H9 (cell line): Measurements from ENCODE around the gene AP4S1. TPM values are rescaled to one million over a fixed set of nuclear protein-coding genes. Genes with fewer than 3 reads are reported as not detected.

Experiments used
- DNase-seq: peaks from one replicate; pipeline ENCODE4 v3.0.0-alpha.2; 2017
- H2AFZ ChIP-seq: one replicate; pipeline ENCODE4 v1.6.1; 2013; ENCODE audit warnings: mild to moderate bottlenecking, low read length, control low read depth, moderate library complexity
- H2AK5ac ChIP-seq: 2 replicates; pipeline ENCODE4 v1.6.1; 2013; ENCODE audit warnings: low read length, control low read depth, mixed read lengths; ENCODE audit not compliant: insufficient read length
- H2BK120ac ChIP-seq: one replicate; pipeline ENCODE4 v1.6.1; 2013; ENCODE audit warnings: low read depth, mild to moderate bottlenecking, low read length, control low read depth, inconsistent platforms; ENCODE audit not compliant: poor library complexity, severe bottlenecking
- H2BK12ac ChIP-seq: 2 replicates; pipeline ENCODE4 v1.6.1; 2013; ENCODE audit warnings: low read length, control low read depth, mixed read lengths, low read depth; ENCODE audit not compliant: insufficient read length
- H2BK15ac ChIP-seq: 2 replicates; pipeline ENCODE4 v1.6.1; 2013; ENCODE audit warnings: low read depth, low read length, control low read depth
- H2BK20ac ChIP-seq: one replicate; pipeline ENCODE4 v1.6.1; 2013; ENCODE audit warnings: low read depth, mild to moderate bottlenecking, low read length, control low read depth, inconsistent platforms; ENCODE audit not compliant: poor library complexity, severe bottlenecking
- H2BK5ac ChIP-seq: 2 replicates; pipeline ENCODE4 v1.6.1; 2013; ENCODE audit warnings: low read length, control low read depth, mixed read lengths; ENCODE audit not compliant: insufficient read length
- H3K14ac ChIP-seq: 2 replicates; pipeline ENCODE4 v1.6.1; 2013; ENCODE audit warnings: low read length, control low read depth; ENCODE audit not compliant: insufficient read depth
- H3K18ac ChIP-seq: 2 replicates; pipeline ENCODE4 v1.6.1; 2013; ENCODE audit warnings: low read depth, mild to moderate bottlenecking, mixed read lengths, low read length, control low read depth; ENCODE audit not compliant: insufficient read length
- H3K23ac ChIP-seq: 2 replicates; pipeline ENCODE4 v1.6.1; 2013; ENCODE audit warnings: low read length, control low read depth, mixed read lengths, low read depth; ENCODE audit not compliant: insufficient read length
- H3K23me2 ChIP-seq: 2 replicates; pipeline ENCODE4 v1.6.1; 2013; ENCODE audit warnings: low read depth, mild to moderate bottlenecking, mixed read lengths, low read length, control low read depth; ENCODE audit not compliant: insufficient read length, poor library complexity, severe bottlenecking
- H3K27ac ChIP-seq: 2 replicates; pipeline ENCODE4 v1.5.1; 2013; ENCODE audit warnings: low read length, control low read depth, mixed read lengths, low read depth; ENCODE audit not compliant: insufficient read length
- H3K27me3 ChIP-seq: 2 replicates; pipeline ENCODE4 v1.6.1; 2013; ENCODE audit warnings: low read length, control low read depth, inconsistent platforms; ENCODE audit not compliant: insufficient read depth
- H3K4ac ChIP-seq: 2 replicates; pipeline ENCODE4 v1.6.1; 2013; ENCODE audit warnings: low read depth, mild to moderate bottlenecking, control low read depth, inconsistent platforms, low read length, moderate library complexity
- H3K4me1 ChIP-seq: 2 replicates; pipeline ENCODE4 v1.6.1; 2013; ENCODE audit warnings: low read length, control low read depth, inconsistent platforms; ENCODE audit not compliant: insufficient read depth
- H3K4me2 ChIP-seq: 2 replicates; pipeline ENCODE4 v1.6.1; 2013; ENCODE audit warnings: low read length, control low read depth, mixed read lengths; ENCODE audit not compliant: insufficient read length, insufficient read depth
- H3K56ac ChIP-seq: 2 replicates; pipeline ENCODE4 v1.6.1; 2013; ENCODE audit warnings: low read depth, mild to moderate bottlenecking, mixed read lengths, low read length, control low read depth; ENCODE audit not compliant: insufficient read length
- H3K79me1 ChIP-seq: 2 replicates; pipeline ENCODE4 v1.6.1; 2013; ENCODE audit warnings: low read depth, mild to moderate bottlenecking, moderate library complexity, low read length, control low read depth, inconsistent platforms; ENCODE audit not compliant: insufficient read depth, poor library complexity, severe bottlenecking
- H3K79me2 ChIP-seq: 2 replicates; pipeline ENCODE4 v1.6.1; 2013; ENCODE audit warnings: low read length, control low read depth, inconsistent platforms; ENCODE audit not compliant: insufficient read depth
- H3K9ac ChIP-seq: 2 replicates; pipeline ENCODE4 v1.6.1; 2013; ENCODE audit warnings: low read length, control low read depth, mixed read lengths; ENCODE audit not compliant: insufficient read length; ENCODE audit errors: extremely low read depth
- H3K9me3 ChIP-seq: one replicate; pipeline ENCODE4 v1.6.1; 2013; ENCODE audit warnings: low read depth, low read length, inconsistent platforms; ENCODE audit not compliant: control insufficient read depth
- H3T11ph ChIP-seq: one replicate; pipeline ENCODE4 v1.6.1; 2013; ENCODE audit warnings: mild to moderate bottlenecking, low read length, control low read depth, inconsistent platforms
- H4K20me1 ChIP-seq: one replicate; pipeline ENCODE4 v1.6.1; 2013; ENCODE audit not compliant: control insufficient read depth, insufficient read length, insufficient read depth
- H4K5ac ChIP-seq: 2 replicates; pipeline ENCODE4 v1.6.1; 2013; ENCODE audit warnings: low read depth, mild to moderate bottlenecking, mixed read lengths, low read length, control low read depth; ENCODE audit not compliant: insufficient read length
- H4K8ac ChIP-seq: replicated peaks from 2 replicates; pipeline ENCODE4 v1.6.1; 2013; ENCODE audit warnings: low read length, control low read depth, mixed read lengths, low read depth; ENCODE audit not compliant: insufficient read length
- H4K91ac ChIP-seq: 2 replicates; pipeline ENCODE4 v1.6.1; 2013; ENCODE audit warnings: low read depth, mild to moderate bottlenecking, moderate library complexity, mixed read lengths, low read length, control low read depth; ENCODE audit not compliant: insufficient read length
- H3K27ac Mint-ChIP-seq, 3 experiments: 2 replicates in 2 of 3; 3 replicates in 1 of 3; pipeline ENCODE4 v1.8.0; 2020 to 2021; ENCODE audit warnings: mixed read lengths in 3 of 3, mild to moderate bottlenecking in 1 of 3, moderate library complexity in 1 of 3
- H3K27me3 Mint-ChIP-seq: 2 replicates; pipeline ENCODE4 v1.8.0; 2021; ENCODE audit warnings: low read depth, mild to moderate bottlenecking, moderate library complexity, mixed read lengths
- H3K36me3 Mint-ChIP-seq, 3 experiments: 2 replicates in 2 of 3; 3 replicates in 1 of 3; pipeline ENCODE4 v1.8.0; 2020 to 2021; ENCODE audit warnings: low read depth in 3 of 3, mixed read lengths in 3 of 3; ENCODE audit not compliant: insufficient read depth in 1 of 3
- H3K4me1 Mint-ChIP-seq, 2 experiments: 2 replicates each; pipeline ENCODE4 v1.8.0; 2020; ENCODE audit warnings: mixed read lengths in 2 of 2
- H3K4me3 Mint-ChIP-seq, 2 experiments: 2 replicates in 1 of 2; 3 replicates in 1 of 2; pipeline ENCODE4 v1.8.0; 2020 to 2021; ENCODE audit warnings: mild to moderate bottlenecking in 2 of 2, mixed read lengths in 2 of 2, moderate library complexity in 1 of 2
- H3K9me3 Mint-ChIP-seq, 2 experiments: 2 replicates in 1 of 2; 3 replicates in 1 of 2; pipeline ENCODE4 v1.8.0; 2020; ENCODE audit warnings: mild to moderate bottlenecking in 2 of 2, mixed read lengths in 2 of 2, moderate library complexity in 1 of 2
- WGBS: extraction: QIAGEN DNeasy Blood & Tissue Kit; methylation state at CpG from one replicate; pipeline ENCODE4 v1.1.7; 2013; ENCODE audit warnings: missing lambda C conversion rate, low lambda C conversion rate, mixed read lengths; ENCODE audit not compliant: insufficient read length; ENCODE audit errors: extremely low coverage; 5-methylcytosine and 5-hydroxymethylcytosine counted together
- total RNA-seq: library from RNA; stranded (reverse); gene quantifications from 2 replicates; pipeline ENCODE4 v1.2.1, GENCODE V29; 2021
- TF ChIP-seq, protein P1 (sequence below): fragments of 200-600 bp; sonication (generic); conservative IDR thresholded peaks from 3 replicates; pipeline ENCODE4 v1.8.0; 2021; ENCODE audit warnings: antibody characterized with exemption, mild to moderate bottlenecking

Gene AP4S1
- total RNA-seq, 1 experiment from 2014 or later, result 13.7 TPM

DNA sequence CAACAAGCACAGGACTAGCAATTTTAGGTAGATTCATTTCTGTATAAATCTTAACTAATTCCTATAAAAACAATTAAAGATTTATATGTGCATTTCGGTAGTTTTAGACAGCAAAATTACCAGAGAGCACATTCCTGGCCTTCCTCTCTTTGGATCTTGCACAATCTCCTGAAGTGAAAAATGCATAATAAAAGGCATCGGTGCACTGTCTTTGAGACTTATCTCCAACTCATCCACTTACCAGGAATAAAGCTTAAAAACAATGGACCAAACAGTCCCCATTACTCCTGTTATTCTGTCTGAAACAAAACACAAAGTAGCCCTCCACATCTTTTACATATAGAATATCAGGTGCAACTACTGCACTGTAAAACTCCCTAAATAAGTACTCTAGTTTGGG is 112.9 kb downstream of the AP4S1 start:
- Histone ChIP-seq H3K4me1 (no peaks in the 10 kb centered on the region), H3K4me2 (no peak overlapping the region), H2AFZ (no peak overlapping the region), H2BK5ac (no peak overlapping the region), H3K14ac (no peak overlapping the region), H3K27me3 (no peaks in the 10 kb centered on the region), H4K5ac (no peak overlapping the region), H3K79me2 (no peaks in the 10 kb centered on the region), H4K91ac (no peak overlapping the region), H2AK5ac (no peak overlapping the region), H3K18ac (no peak overlapping the region), H2BK120ac (no peak overlapping the region), H3K4ac (no peak overlapping the region), H4K8ac (no peak overlapping the region), H2BK15ac (no peak overlapping the region), H3K9ac (no peak overlapping the region), H3K23me2 (no peaks in the 10 kb centered on the region), H3K79me1 (no peaks in the 10 kb centered on the region), H3K56ac (no peak overlapping the region), H3K23ac (no peak overlapping the region), H2BK12ac (no peak overlapping the region), H3T11ph (no peak overlapping the region), H3K9me3 (no peaks in the 10 kb centered on the region), H2BK20ac (no peak overlapping the region), H4K20me1 (no peaks in the 10 kb centered on the region), H3K27ac (no peak overlapping the region)
- TF ChIP-seq, protein P1, sequence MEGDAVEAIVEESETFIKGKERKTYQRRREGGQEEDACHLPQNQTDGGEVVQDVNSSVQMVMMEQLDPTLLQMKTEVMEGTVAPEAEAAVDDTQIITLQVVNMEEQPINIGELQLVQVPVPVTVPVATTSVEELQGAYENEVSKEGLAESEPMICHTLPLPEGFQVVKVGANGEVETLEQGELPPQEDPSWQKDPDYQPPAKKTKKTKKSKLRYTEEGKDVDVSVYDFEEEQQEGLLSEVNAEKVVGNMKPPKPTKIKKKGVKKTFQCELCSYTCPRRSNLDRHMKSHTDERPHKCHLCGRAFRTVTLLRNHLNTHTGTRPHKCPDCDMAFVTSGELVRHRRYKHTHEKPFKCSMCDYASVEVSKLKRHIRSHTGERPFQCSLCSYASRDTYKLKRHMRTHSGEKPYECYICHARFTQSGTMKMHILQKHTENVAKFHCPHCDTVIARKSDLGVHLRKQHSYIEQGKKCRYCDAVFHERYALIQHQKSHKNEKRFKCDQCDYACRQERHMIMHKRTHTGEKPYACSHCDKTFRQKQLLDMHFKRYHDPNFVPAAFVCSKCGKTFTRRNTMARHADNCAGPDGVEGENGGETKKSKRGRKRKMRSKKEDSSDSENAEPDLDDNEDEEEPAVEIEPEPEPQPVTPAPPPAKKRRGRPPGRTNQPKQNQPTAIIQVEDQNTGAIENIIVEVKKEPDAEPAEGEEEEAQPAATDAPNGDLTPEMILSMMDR, result no peak
- Mint-ChIP-seq H3K27ac (no peak overlapping the region; a peak in 1 of 7 replicates), H3K9me3 (no peaks in the 10 kb centered on the region), H3K4me3 (no peak overlapping the region), H3K4me1 (no peaks in the 10 kb centered on the region), H3K36me3 (peaks cover 29 to 62% (median 60%) of the 10 kb centered on the region in 3 experiments; a peak in 6 of 7 replicates), H3K27me3 (no peaks in the 10 kb centered on the region)
- DNase-seq, result no peak
- no CpG with 5 or more reads among the region's 2 CpGs for WGBS
